Thoracic aorta (tissue), 2 donors: ENCODE data around the gene PDE6B. TPM values are rescaled to one million over a fixed set of nuclear protein-coding genes. Genes with fewer than 3 reads are reported as not detected.

ENCODE experiments used
- ATAC-seq: fragments of 150-250 bp; one replicate; pipeline ENCODE4 v1.8.0; 2017; ENCODE audit warnings: low read depth; ENCODE audit not compliant: insufficient number of reproducible peaks, low FRiP score
- DNase-seq: peaks from one replicate; pipeline ENCODE4 v3.0.0-alpha.2; 2020; ENCODE audit warnings: low spot score
- H3K27ac ChIP-seq, 2 donors: fragments of 200-600 bp; sonication (generic); 1 replicate in 1 of 2; 2 replicates in 1 of 2; pipeline ENCODE4 v1.5.1; 2016; ENCODE audit warnings: mild to moderate bottlenecking in 2 of 2, moderate library complexity in 2 of 2
- H3K27me3 ChIP-seq: fragments of 200-600 bp; sonication (generic); replicated peaks from 2 replicates; pipeline ENCODE4 v1.6.0; 2016; ENCODE audit warnings: mild to moderate bottlenecking; ENCODE audit not compliant: insufficient read depth
- H3K36me3 ChIP-seq: fragments of 200-600 bp; sonication (generic); one replicate; pipeline ENCODE4 v1.5.1; 2016
- H3K4me1 ChIP-seq, 2 donors: fragments of 200-600 bp; sonication (generic); 1 replicate in 1 of 2; 2 replicates in 1 of 2; pipeline versions ENCODE4 v1.5.1 to v1.6.0; 2016; ENCODE audit warnings: low read depth in 2 of 2, mild to moderate bottlenecking in 1 of 2; ENCODE audit not compliant: control insufficient read depth in 1 of 2
- H3K4me3 ChIP-seq: fragments of 200-600 bp; sonication (generic); 2 replicates; pipeline ENCODE4 v1.5.1; 2016; ENCODE audit warnings: mild to moderate bottlenecking
- H3K9me3 ChIP-seq: fragments of 200-600 bp; sonication (generic); 2 replicates; pipeline ENCODE4 v1.5.1; 2016
- total RNA-seq, 2 donors: library from RNA; depleted of rRNA; stranded (reverse); fragments of >200 nt; gene quantifications; one replicate each; pipeline versions ENCODE4 v1.1.0 to v1.2.3, GENCODE V29; 2016
- TF ChIP-seq, protein P1 (sequence below): fragments of 200-600 bp; sonication (generic); IDR thresholded peaks from one replicate; pipeline ENCODE4 v1.5.1; 2019; ENCODE audit warnings: antibody characterized with exemption

The PDE6B gene
- total RNA-seq, 2 donors from 2014 or later = 1.8 to 3.6 TPM

DNA sequence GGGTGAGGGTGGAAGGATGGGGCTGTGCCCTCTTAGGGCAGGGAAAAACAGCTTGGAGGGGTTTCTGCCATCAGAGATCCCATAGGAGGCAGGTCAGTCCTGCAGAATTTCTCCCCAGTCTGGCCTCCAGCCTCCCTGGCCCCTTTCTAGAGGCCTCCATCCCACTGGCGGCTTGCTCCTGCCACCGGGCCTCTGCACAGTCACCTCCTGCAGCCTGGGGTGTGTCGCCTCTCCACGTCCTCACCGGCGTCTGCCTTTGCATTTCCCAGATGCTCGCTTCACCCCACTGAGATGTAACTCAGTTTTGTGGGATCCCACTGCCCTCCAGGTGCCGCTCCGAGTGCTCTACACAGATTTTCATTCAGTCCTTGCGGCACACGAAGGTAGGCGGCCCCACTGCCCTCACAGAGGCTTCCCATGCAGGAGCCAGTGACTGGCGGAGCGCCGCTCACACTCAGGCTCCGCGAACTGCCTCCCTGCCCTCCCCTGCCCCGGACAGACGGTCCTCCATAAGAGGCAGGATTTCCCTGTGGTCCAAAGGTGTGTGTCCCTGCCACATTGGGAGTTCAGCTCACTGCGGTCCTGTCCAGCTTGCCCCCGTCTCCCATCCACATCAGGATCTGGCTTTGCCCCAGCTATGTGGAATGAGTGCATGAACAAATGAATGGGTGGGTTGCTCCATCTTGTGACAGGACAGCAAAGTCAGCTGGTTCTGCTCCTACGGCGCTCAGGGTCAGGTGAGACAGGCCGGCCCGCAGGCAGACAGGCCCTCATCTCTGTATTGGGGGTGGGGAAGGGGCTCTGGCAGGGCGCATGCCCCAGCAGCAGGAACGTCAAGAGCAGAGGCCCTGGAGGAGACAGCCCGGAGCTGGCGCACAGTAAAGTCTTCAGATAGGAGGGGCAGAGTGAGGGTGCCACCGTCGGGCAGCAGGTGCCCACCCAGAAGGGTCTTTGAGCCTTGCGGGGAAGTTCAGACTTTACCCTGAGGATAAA, 46.6 kb upstream of the PDE6B start:
- no peak for ATAC-seq
- H3K27me3 ChIP-seq = peaks cover 3% of the 10 kb centered on the region
- DNase-seq = no peak

GRCh38 chr4:579543-580175, 45.7 kb upstream of the PDE6B start:
- Histone ChIP-seq H3K27ac (no peak overlapping the region), H3K4me3 (no peak overlapping the region), H3K4me1 (no peaks in the 10 kb centered on the region), H3K27me3 (peaks cover 1% of the 10 kb centered on the region), H3K36me3 (no peaks in the 10 kb centered on the region), H3K9me3 (peaks cover 3% of the 10 kb centered on the region)
- ATAC-seq (no peak), DNase-seq (no peak)
- TF ChIP-seq, protein P1, sequence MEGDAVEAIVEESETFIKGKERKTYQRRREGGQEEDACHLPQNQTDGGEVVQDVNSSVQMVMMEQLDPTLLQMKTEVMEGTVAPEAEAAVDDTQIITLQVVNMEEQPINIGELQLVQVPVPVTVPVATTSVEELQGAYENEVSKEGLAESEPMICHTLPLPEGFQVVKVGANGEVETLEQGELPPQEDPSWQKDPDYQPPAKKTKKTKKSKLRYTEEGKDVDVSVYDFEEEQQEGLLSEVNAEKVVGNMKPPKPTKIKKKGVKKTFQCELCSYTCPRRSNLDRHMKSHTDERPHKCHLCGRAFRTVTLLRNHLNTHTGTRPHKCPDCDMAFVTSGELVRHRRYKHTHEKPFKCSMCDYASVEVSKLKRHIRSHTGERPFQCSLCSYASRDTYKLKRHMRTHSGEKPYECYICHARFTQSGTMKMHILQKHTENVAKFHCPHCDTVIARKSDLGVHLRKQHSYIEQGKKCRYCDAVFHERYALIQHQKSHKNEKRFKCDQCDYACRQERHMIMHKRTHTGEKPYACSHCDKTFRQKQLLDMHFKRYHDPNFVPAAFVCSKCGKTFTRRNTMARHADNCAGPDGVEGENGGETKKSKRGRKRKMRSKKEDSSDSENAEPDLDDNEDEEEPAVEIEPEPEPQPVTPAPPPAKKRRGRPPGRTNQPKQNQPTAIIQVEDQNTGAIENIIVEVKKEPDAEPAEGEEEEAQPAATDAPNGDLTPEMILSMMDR = no peak

More for the DNA sequence above, 46.6 kb upstream of the PDE6B start:
- no peak overlapping the region for H3K4me3 ChIP-seq
- no peaks in the 10 kb centered on the region for H3K36me3 ChIP-seq
- TF ChIP-seq, protein P1 = no peak
- H3K4me1 ChIP-seq = no peaks in the 10 kb centered on the region
- H3K27ac ChIP-seq = no peak overlapping the region
- H3K9me3 ChIP-seq = no peaks in the 10 kb centered on the region

GRCh38 chr4:581181-581580, 44.2 kb upstream of the PDE6B start:
- TF ChIP-seq, protein P1 = no peak
- DNase-seq = no peak
- no peaks in the 10 kb centered on the region for H3K36me3 ChIP-seq
- no peak overlapping the region for H3K27ac ChIP-seq
- H3K4me1 ChIP-seq = no peaks in the 10 kb centered on the region
- H3K9me3 ChIP-seq = peaks cover 3% of the 10 kb centered on the region
- no peak overlapping the region for H3K4me3 ChIP-seq
- no peaks in the 10 kb centered on the region for H3K27me3 ChIP-seq
- no peak for ATAC-seq

GRCh38 chr4:581753-582361, 43.5 kb upstream of the PDE6B start:
- ATAC-seq = no peak
- no peaks in the 10 kb centered on the region for H3K36me3 ChIP-seq
- TF ChIP-seq, protein P1 = no peak
- no peaks in the 10 kb centered on the region for H3K4me1 ChIP-seq
- DNase-seq = no peak
- H3K9me3 ChIP-seq = peaks cover 3% of the 10 kb centered on the region
- no peak overlapping the region for H3K27ac ChIP-seq
- no peaks in the 10 kb centered on the region for H3K27me3 ChIP-seq
- H3K4me3 ChIP-seq = no peak overlapping the region

GRCh38 chr4:583820-584219, 41.6 kb upstream of the PDE6B start:
- no peak for DNase-seq
- no peak overlapping the region for H3K27ac ChIP-seq

More at GRCh38 chr4:583820-584219, 41.6 kb upstream of the PDE6B start:
- no peak overlapping the region for H3K4me3 ChIP-seq
- H3K36me3 ChIP-seq = no peaks in the 10 kb centered on the region
- no peaks in the 10 kb centered on the region for H3K27me3 ChIP-seq
- H3K4me1 ChIP-seq = no peaks in the 10 kb centered on the region
- ATAC-seq = no peak
- H3K9me3 ChIP-seq = peaks cover 3% of the 10 kb centered on the region
- TF ChIP-seq, protein P1 = no peak
